ENCODE measurements around the gene JAGN1.

DNA sequence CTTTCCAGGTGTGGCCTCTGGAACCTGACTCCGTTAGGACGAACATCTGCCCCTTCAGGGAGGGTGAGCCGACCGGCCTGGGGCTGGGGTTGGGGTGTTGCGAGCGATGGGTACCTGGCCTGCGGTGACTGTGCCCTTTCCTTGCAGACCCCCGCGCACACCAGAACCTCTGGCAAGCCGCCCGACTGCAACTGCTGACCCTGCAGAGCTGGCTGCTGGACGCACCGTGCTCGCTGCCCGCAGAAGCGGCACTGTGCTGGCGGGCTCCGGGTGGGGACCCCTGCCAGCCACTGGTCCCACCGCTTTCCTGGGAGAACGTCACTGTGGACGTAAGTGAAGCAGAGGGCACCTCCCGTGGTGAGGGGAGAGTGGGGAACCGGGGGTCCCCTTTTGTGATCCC is 37.7 kb downstream of the JAGN1 start:
- TF ChIP-seq POLR2A (IDR thresholded peaks at IDR 0.05): no peak
- TF ChIP-seq, protein P1, sequence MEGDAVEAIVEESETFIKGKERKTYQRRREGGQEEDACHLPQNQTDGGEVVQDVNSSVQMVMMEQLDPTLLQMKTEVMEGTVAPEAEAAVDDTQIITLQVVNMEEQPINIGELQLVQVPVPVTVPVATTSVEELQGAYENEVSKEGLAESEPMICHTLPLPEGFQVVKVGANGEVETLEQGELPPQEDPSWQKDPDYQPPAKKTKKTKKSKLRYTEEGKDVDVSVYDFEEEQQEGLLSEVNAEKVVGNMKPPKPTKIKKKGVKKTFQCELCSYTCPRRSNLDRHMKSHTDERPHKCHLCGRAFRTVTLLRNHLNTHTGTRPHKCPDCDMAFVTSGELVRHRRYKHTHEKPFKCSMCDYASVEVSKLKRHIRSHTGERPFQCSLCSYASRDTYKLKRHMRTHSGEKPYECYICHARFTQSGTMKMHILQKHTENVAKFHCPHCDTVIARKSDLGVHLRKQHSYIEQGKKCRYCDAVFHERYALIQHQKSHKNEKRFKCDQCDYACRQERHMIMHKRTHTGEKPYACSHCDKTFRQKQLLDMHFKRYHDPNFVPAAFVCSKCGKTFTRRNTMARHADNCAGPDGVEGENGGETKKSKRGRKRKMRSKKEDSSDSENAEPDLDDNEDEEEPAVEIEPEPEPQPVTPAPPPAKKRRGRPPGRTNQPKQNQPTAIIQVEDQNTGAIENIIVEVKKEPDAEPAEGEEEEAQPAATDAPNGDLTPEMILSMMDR (IDR thresholded peaks at IDR 0.05): no peak
